Astrocyte of the hippocampus (primary cell): ENCODE data around the gene CNOT1.
A peak's percentile ranks its signal among the peaks of the same experiment; 100 is the strongest.

Source experiments
- DNase-seq: peaks from one replicate; pipeline ENCODE4 v3.0.0; 2011; ENCODE audit warnings: low read depth, low spot score

CNOT1 gene

GRCh38 chr16:58487566-58488351 is 141.9 kb downstream of the CNOT1 start:
- peak; percentile 93 for DNase-seq

GRCh38 chr16:58485184-58485887 is 144.3 kb downstream of the CNOT1 start:
- no peak for DNase-seq

- DNase-seq = no peak
Observed at GRCh38 chr16:58481931-58482330, 147.7 kb downstream of the CNOT1 start.

GRCh38 chr16:58481226-58481869 is 148.3 kb downstream of the CNOT1 start:
- no peak for DNase-seq

GRCh38 chr16:58478427-58478826 is 151.2 kb downstream of the CNOT1 start:
- no peak for DNase-seq

GRCh38 chr16:58476791-58477190 is 152.8 kb downstream of the CNOT1 start:
- DNase-seq = no peak

GRCh38 chr16:58475091-58475619 is 154.5 kb downstream of the CNOT1 start:
- no peak for DNase-seq

- no peak for DNase-seq
Observed at GRCh38 chr16:58474296-58474695, 155.3 kb downstream of the CNOT1 start.

- no peak for DNase-seq
Observed at GRCh38 chr16:58472827-58473226, 156.8 kb downstream of the CNOT1 start.

- DNase-seq = no peak
Observed at GRCh38 chr16:58472266-58472665, 157.4 kb downstream of the CNOT1 start.

- no peak for DNase-seq
Observed at GRCh38 chr16:58471209-58471975, 158.2 kb downstream of the CNOT1 start.
